Adrenal gland (tissue), 5 donors: ENCODE measurements around the gene RABGAP1.

Experiments used
- CTCF ChIP-seq, 6 experiments: fragments of 450-650 bp in 4 of 6; fragments of 200-600 bp in 2 of 6; sonication (generic) in 1 of 6; IDR thresholded peaks; 1 replicate in 5 of 6; 2 replicates in 1 of 6; pipeline versions ENCODE4 v1.5.1 to v1.8.0; 2016 to 2021; ENCODE audit warnings: antibody characterized with exemption in 6 of 6, mild to moderate bottlenecking in 2 of 6, moderate library complexity in 1 of 6
- POLR2A ChIP-seq, 2 donors: fragments of 450-650 bp; IDR thresholded peaks; one replicate each; pipeline ENCODE4 v1.6.1; 2017; ENCODE audit warnings: antibody characterized with exemption in 2 of 2, mild to moderate bottlenecking in 2 of 2, moderate library complexity in 1 of 2
- donor health status: DM: no; HTN: no; CAD: no.

- TF ChIP-seq CTCF (IDR thresholded peaks at IDR 0.05) (no peak), POLR2A (IDR thresholded peaks at IDR 0.05) (no peak)
These were observed 210.1 kb downstream of the RABGAP1 start for GRCh38 chr9:123150708-123151503.
